Endothelial cell (in vitro differentiated cells): ENCODE data around the gene AKT3. TPM values are rescaled to one million over a fixed set of nuclear protein-coding genes. Genes with fewer than 3 reads are reported as not detected.

Experiments
- DNase-seq: peaks from one replicate; pipeline ENCODE4 v3.0.0; 2021; ENCODE audit warnings: low spot score
- H3K27ac Mint-ChIP-seq: one replicate; pipeline ENCODE4 v1.8.0; 2021; ENCODE audit warnings: mixed read lengths, inconsistent platforms; ENCODE audit not compliant: unreplicated experiment
- H3K27me3 Mint-ChIP-seq: one replicate; pipeline ENCODE4 v1.8.0; 2021; ENCODE audit warnings: mild to moderate bottlenecking, moderate library complexity, mixed read lengths, inconsistent platforms; ENCODE audit not compliant: unreplicated experiment
- H3K36me3 Mint-ChIP-seq: one replicate; pipeline ENCODE4 v1.8.0; 2021; ENCODE audit warnings: mild to moderate bottlenecking, low read depth, mixed read lengths, inconsistent platforms; ENCODE audit not compliant: unreplicated experiment
- H3K4me1 Mint-ChIP-seq: one replicate; pipeline ENCODE4 v1.8.0; 2021; ENCODE audit warnings: mild to moderate bottlenecking, mixed read lengths, inconsistent platforms; ENCODE audit not compliant: unreplicated experiment
- H3K4me3 Mint-ChIP-seq: one replicate; pipeline ENCODE4 v1.8.0; 2021; ENCODE audit warnings: mild to moderate bottlenecking, mixed read lengths, inconsistent platforms; ENCODE audit not compliant: unreplicated experiment
- H3K9me3 Mint-ChIP-seq: one replicate; pipeline ENCODE4 v1.8.0; 2021; ENCODE audit warnings: mixed read lengths, inconsistent platforms; ENCODE audit not compliant: unreplicated experiment
- CTCF ChIP-seq: fragments of 200-600 bp; sonication (generic); IDR thresholded peaks from one replicate; pipeline ENCODE4 v1.5.0; 2021; ENCODE audit warnings: antibody characterized with exemption; ENCODE audit not compliant: unreplicated experiment
- total RNA-seq: library from RNA; stranded (reverse); fragmentation: NEBNext Ultra II Directional; extraction: Animal tissue kit (Norgen Biotek cat#: 25700); gene quantifications from one replicate; pipeline ENCODE4 v1.2.1, GENCODE V29; 2021; ENCODE audit not compliant: unreplicated experiment

The AKT3 gene
- total RNA-seq, 1 donor from 2014 or later: 87.3 TPM

DNA sequence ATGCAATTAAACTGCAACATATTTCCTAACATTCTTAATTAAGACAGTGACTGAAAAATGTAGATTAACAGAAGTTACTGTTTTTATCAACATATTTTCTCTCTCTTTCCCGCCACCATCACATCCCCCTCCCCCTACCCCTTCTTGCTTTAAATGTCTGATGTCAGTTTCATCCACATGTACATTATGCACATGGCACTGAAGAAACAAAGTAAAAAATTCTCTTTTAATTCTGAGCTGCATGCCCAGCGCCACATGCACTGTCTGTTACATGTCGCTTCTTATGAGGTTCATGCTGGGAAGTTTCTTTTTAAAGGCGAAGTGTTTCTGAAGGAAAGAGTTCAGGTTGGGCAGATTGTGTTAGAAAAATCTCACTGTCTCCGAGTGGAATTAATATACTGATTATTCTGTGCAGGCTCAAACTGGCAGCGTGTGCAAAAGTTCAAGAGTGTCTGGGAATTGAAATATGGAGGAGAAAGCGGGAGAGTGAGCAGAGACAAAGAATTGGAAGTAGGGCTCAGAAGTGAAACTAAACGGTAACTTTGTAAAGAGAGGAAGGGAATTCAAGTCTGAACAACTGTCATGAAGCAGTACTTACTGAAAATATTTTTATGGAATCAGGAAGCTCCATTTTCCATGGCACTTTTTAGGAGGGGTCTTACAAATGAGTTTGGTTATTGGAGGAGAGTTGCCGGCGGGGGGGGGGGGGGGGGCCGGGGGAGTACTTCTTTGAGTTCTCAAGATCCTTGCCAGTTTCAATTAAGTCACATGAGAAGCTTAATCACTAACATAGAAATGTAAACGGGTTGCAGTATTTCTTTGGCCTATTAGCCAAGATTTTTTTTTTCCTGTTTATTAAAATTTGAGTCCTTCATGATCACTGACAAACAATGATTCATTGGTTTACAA is 376.6 kb downstream of the AKT3 start:
- no peak overlapping the region for H3K27ac Mint-ChIP-seq
- peaks cover 2% of the 10 kb centered on the region for H3K4me1 Mint-ChIP-seq
- no peak for TF ChIP-seq CTCF
- peaks cover under 1% of the 10 kb centered on the region for H3K27me3 Mint-ChIP-seq
- H3K4me3 Mint-ChIP-seq: no peak overlapping the region
- peaks cover 4% of the 10 kb centered on the region for H3K36me3 Mint-ChIP-seq
- no peak for DNase-seq
- no peaks in the 10 kb centered on the region for H3K9me3 Mint-ChIP-seq

DNA sequence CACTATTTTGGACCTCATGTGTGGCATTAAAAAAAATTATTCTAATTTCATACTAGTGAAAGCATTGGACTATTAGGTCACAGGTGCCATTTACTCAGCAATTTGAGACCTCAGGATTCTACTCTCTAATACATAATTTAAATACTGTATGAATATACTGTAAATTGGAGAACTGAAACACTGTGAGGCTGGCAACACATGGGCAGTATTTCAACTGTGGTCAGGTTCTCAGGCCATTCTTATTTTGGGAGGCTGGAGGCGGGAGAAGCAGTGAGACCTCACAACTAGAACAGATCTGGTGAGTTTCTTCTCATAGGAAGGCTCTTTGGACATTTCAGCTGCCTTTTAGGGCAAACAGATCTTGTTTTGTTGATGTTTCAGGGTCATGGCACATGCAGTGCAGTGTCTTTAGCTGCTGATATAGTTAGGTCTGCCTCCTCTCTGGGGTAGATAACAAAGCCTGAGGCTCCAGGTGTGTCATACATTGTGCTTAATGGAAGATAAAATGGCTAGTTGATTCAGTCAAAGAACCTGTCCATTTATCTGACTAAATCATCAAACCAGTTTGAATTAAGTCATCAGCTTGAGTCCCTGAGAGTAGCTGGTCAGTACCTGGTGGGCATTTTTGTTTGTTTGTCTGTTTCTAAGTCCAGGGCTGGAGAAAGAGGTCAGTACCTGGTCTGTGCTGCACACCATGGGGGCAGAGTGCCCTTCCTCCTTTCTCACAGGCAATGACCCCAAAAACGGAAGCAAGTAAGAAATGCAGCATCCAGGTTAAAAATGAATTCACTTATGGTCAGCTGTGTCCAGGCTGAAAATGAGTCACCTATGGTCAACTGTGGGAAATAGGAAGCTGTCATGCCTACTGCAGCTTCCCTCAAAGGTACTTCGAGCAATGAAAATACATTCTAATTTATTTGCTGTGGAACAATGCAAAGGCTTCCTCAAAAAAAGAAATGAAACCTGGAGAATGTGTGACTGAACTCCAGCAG is 378.0 kb downstream of the AKT3 start:
- H3K27me3 Mint-ChIP-seq: no peaks in the 10 kb centered on the region
- H3K36me3 Mint-ChIP-seq: peaks cover 4% of the 10 kb centered on the region
- peaks cover 2% of the 10 kb centered on the region for H3K4me1 Mint-ChIP-seq
- no peak overlapping the region for H3K27ac Mint-ChIP-seq
- H3K9me3 Mint-ChIP-seq: no peaks in the 10 kb centered on the region
- no peak for TF ChIP-seq CTCF
- no peak overlapping the region for H3K4me3 Mint-ChIP-seq
- no peak for DNase-seq

GRCh38 chr1:243471026-243471685 is 378.9 kb downstream of the AKT3 start:
- no peak for DNase-seq
- Mint-ChIP-seq H3K27me3 (no peaks in the 10 kb centered on the region), H3K4me1 (peaks cover 4% of the 10 kb centered on the region), H3K36me3 (peaks cover 4% of the 10 kb centered on the region), H3K27ac (no peak overlapping the region), H3K4me3 (no peak overlapping the region), H3K9me3 (no peaks in the 10 kb centered on the region)
- TF ChIP-seq CTCF: no peak

DNA sequence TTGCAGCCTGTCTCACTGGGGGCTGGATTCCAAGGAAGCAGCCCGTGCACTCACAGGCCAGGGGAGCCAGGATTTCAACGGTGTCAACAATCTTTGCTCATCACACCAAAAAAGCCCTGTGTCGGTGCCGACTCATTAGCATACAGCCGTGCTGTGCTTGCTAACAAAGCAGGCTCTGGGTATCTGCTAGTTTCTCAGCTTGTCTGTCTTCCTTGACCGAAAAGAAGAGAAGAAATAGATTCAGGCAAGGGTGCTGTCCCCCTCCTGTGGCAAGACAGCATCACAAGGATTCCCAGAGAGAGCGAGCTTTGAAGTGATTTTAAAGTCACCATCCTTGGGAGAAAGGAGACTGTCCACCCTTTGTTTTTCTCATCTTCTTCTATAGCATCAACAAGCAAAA is 379.5 kb downstream of the AKT3 start:
- H3K9me3 Mint-ChIP-seq: no peaks in the 10 kb centered on the region
- H3K27me3 Mint-ChIP-seq: no peaks in the 10 kb centered on the region
- peaks cover 3% of the 10 kb centered on the region for H3K4me1 Mint-ChIP-seq
- TF ChIP-seq CTCF: no peak
- no peak overlapping the region for H3K27ac Mint-ChIP-seq
- no peak for DNase-seq
- H3K36me3 Mint-ChIP-seq: peaks cover 4% of the 10 kb centered on the region
- H3K4me3 Mint-ChIP-seq: no peak overlapping the region
